Smooth muscle cell of the umbilical artery (primary cell): ENCODE measurements around the gene GALC. TPM values are rescaled to one million over a fixed set of nuclear protein-coding genes. Genes with fewer than 3 reads are reported as not detected.

Source experiments
- total RNA-seq: library from RNA; depleted of rRNA; stranded (reverse); fragments of >200 nt; gene quantifications from 2 replicates; pipeline ENCODE4 v1.2.3, GENCODE V29; 2014

GALC gene
- total RNA-seq, result 34.4 and 57.0 TPM in 2 replicates

GRCh38 chr14:87992718-87993628 is at the start of gene GALC:
TSS of gene GALC (minus strand) at chr14:87993182. CDS start at chr14:87993164, 18 bp downstream.

GRCh38 chr14:88005050-88005481 is 12.1 kb upstream of the GALC start, which contains the start of gene GPR65:
TSS of gene GPR65 (plus strand) at chr14:88005135. CDS start at chr14:88010848, 5,713 bp downstream.

Other genes with a start within 250 kb of the GALC start
- under 0.01 and 0.05 TPM in 2 replicates for gene GPR65, start 12.0 kb upstream of the GALC start, total RNA-seq